Measurements from ENCODE around the gene RIMKLB.

Gene RIMKLB

GRCh38 chr12:8677362-8677761 lies 20.4 kb upstream of the RIMKLB start:
- FAIRE-seq (no peak), DNase-seq (ENCODE audit: insufficient read length, low spot score) (no peak)
- TF ChIP-seq POLR2A (IDR thresholded peaks at IDR 0.05; ENCODE audit: low read depth, low read length) = no peak

- no peak for TF ChIP-seq POLR2A (IDR thresholded peaks at IDR 0.05; ENCODE audit: low read depth, low read length)
- DNase-seq (ENCODE audit: insufficient read length, low spot score) = no peak
- FAIRE-seq = no peak
Observed at GRCh38 chr12:8678661-8679111, 19.1 kb upstream of the RIMKLB start.

GRCh38 chr12:8680533-8680932 lies 17.3 kb upstream of the RIMKLB start:
- DNase-seq (ENCODE audit: insufficient read length, low spot score) = no peak
- FAIRE-seq = no peak
- TF ChIP-seq POLR2A (IDR thresholded peaks at IDR 0.05; ENCODE audit: low read depth, low read length) = no peak

- DNase-seq (ENCODE audit: insufficient read length, low spot score) (no peak), FAIRE-seq (no peak)
- no peak for TF ChIP-seq POLR2A (IDR thresholded peaks at IDR 0.05; ENCODE audit: low read depth, low read length)
Observed at GRCh38 chr12:8681129-8681884, 16.5 kb upstream of the RIMKLB start.

- TF ChIP-seq POLR2A (IDR thresholded peaks at IDR 0.05; ENCODE audit: low read depth, low read length) = no peak
- DNase-seq (ENCODE audit: insufficient read length, low spot score) (no peak), FAIRE-seq (no peak)
Observed at GRCh38 chr12:8685051-8685450, 12.7 kb upstream of the RIMKLB start.

GRCh38 chr12:8687846-8688601 lies 9.8 kb upstream of the RIMKLB start:
- FAIRE-seq (peak; percentile 95), DNase-seq (ENCODE audit: insufficient read length, low spot score) (peak; percentile 74)

GRCh38 chr12:8689681-8690080 lies 8.1 kb upstream of the RIMKLB start:
- DNase-seq (ENCODE audit: insufficient read length, low spot score) = no peak
- FAIRE-seq = no peak
- no peak for TF ChIP-seq POLR2A (IDR thresholded peaks at IDR 0.05; ENCODE audit: low read depth, low read length)

More at GRCh38 chr12:8687846-8688601, 9.8 kb upstream of the RIMKLB start:
- no peak for TF ChIP-seq POLR2A (IDR thresholded peaks at IDR 0.05; ENCODE audit: low read depth, low read length)

GRCh38 chr12:8692573-8692972 lies 5.2 kb upstream of the RIMKLB start:
- TF ChIP-seq POLR2A (IDR thresholded peaks at IDR 0.05; ENCODE audit: low read depth, low read length) = no peak
- no peak for DNase-seq (ENCODE audit: insufficient read length, low spot score)
- FAIRE-seq = no peak

GRCh38 chr12:8695116-8695515 lies 2.7 kb upstream of the RIMKLB start:
- FAIRE-seq = no peak
- no peak for DNase-seq (ENCODE audit: insufficient read length, low spot score)
- TF ChIP-seq POLR2A (IDR thresholded peaks at IDR 0.05; ENCODE audit: low read depth, low read length) = no peak

GRCh38 chr12:8696442-8697090 lies 1.2 kb upstream of the RIMKLB start:
- no peak for FAIRE-seq
- no peak for TF ChIP-seq POLR2A (IDR thresholded peaks at IDR 0.05; ENCODE audit: low read depth, low read length)
- no peak for DNase-seq (ENCODE audit: insufficient read length, low spot score)

GRCh38 chr12:8697120-8697475 lies 693 bp upstream of the RIMKLB start:
- peak; percentile 38 for DNase-seq (ENCODE audit: insufficient read length, low spot score)
- TF ChIP-seq POLR2A (IDR thresholded peaks at IDR 0.05; ENCODE audit: low read depth, low read length) = no peak
- FAIRE-seq = no peak

- FAIRE-seq (no peak), DNase-seq (ENCODE audit: insufficient read length, low spot score) (peak; percentile 48)
- TF ChIP-seq POLR2A (IDR thresholded peaks at IDR 0.05; ENCODE audit: low read depth, low read length) = peak; percentile 44; the same call in 1 of the 2 replicates
Observed at GRCh38 chr12:8698132-8698851, 501 bp downstream of the RIMKLB start.

- no peak for DNase-seq (ENCODE audit: insufficient read length, low spot score)
- no peak for FAIRE-seq
- no peak for TF ChIP-seq POLR2A (IDR thresholded peaks at IDR 0.05; ENCODE audit: low read depth, low read length)
Observed at GRCh38 chr12:8698879-8699278, 1.1 kb downstream of the RIMKLB start.

- no peak for TF ChIP-seq POLR2A (IDR thresholded peaks at IDR 0.05; ENCODE audit: low read depth, low read length)
- no peak for DNase-seq (ENCODE audit: insufficient read length, low spot score)
- FAIRE-seq = no peak
Observed at GRCh38 chr12:8699714-8700113, 1.9 kb downstream of the RIMKLB start.
